Melanocyte of skin (primary cell): ENCODE data around the gene LKAAEAR1. TPM values are rescaled to one million over a fixed set of nuclear protein-coding genes. Genes with fewer than 3 reads are reported as not detected.

ENCODE experiments used
- small RNA-seq, 2 donors: library from RNA; depleted of rRNA; stranded (forward); fragments of <200 nt; gene quantifications; one replicate each; pipeline ENCODE3, GENCODE V24; 2012
- total RNA-seq, 2 donors: library from RNA; depleted of rRNA; stranded (reverse); fragments of >200 nt; gene quantifications; 2 replicates each; pipeline ENCODE4 v1.2.3, GENCODE V29; 2012

LKAAEAR1 gene
- total RNA-seq = not detected

DNA sequence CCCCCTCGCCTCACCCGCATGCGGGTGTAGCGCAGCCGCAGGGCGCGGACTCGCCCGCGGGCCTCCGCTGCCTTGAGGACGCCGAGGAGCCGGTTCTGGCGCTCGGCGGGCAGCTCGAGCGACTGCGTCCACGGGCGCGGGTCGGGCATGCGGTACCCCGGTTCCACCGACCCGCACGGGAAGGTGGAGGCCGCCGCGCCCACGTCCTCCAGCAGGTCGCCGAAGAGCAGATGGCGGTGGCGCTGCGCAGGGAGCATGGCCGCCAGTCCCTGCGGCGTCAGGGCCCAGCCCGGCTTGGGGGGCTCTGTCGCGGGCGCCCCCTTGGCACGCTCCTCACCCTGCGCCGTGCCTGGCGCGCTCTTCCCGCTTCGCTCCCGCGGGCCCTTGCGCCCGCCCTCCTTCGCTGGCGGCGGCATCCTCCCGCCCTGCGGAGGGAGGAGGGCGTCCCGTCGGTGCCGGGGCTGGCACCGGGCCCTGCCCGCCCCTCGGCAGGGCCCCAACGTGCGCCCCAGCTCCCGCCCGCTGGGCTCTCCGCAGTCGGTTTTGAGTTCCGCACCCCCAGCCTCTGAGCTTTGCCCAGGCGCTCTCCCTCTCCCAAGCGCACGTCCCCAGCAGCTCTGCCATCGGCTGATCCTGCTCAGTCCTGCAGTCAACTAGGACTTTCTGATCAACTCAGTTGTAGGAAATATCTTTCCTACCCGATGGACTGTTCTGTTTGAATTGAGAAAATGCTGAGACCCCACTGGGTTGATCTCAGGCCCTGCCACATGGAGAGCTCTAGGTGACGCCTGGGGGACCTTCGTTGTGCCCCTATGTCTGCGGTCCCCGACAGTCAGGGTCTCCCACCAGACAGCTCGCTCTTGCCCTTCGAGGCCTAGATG, at the start of gene LKAAEAR1:
Gene LKAAEAR1 (minus strand): TSS at position 595 of the 881 bp plus-strand sequence. CDS start 179 bp downstream, at position 416.

GRCh38 chr20:64106981-64107735, 23.0 kb upstream of the LKAAEAR1 start, which contains the start of gene NPBWR2:
TSS of gene NPBWR2 (minus strand) at chr20:64107565. CDS start at chr20:64106831, 734 bp downstream.

DNA sequence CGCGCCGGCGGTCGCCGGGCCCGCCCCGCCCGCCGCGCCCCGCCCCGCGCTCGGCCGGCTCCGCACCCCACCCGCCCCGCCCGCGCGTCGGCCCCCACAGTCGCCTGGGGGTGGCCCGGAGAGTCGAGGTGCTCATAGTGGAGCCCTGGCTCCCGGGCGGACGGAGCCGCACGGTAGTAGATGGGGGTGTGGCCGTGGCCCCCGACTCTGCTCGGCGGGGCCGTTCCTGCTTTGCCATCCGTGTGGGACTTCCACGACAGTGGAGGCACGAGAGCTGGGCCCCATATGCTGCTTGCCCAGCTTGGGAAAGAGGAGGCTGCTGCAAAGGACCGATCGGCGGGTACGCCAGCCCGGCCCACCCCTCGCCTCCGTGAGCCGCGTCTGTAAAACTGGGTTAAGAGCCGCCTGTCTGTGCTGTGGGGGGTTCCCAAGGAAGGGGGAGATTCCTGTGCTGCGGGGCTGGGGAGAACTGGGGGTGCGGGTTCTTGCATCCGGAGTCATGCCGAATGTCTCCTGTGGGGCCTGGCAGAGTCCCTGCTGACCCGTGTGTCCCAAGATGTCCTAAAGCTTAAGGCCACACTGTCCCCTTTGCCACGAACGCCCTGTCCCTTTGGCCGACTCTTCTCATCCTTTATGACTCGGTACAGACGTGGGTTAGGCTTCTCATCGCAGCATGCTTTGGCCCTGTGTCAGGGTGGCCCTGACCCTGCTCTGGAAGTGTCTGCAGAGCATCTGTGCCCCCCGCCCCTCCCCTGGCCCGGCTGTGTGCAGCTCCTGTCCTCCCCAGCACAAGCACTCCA, 4.0 kb downstream of the LKAAEAR1 start, which contains the start of gene OPRL1:
Gene OPRL1 (plus strand): TSS at position 70 of the 800 bp plus-strand sequence. CDS start 12,639 bp downstream, outside the sequence.

DNA sequence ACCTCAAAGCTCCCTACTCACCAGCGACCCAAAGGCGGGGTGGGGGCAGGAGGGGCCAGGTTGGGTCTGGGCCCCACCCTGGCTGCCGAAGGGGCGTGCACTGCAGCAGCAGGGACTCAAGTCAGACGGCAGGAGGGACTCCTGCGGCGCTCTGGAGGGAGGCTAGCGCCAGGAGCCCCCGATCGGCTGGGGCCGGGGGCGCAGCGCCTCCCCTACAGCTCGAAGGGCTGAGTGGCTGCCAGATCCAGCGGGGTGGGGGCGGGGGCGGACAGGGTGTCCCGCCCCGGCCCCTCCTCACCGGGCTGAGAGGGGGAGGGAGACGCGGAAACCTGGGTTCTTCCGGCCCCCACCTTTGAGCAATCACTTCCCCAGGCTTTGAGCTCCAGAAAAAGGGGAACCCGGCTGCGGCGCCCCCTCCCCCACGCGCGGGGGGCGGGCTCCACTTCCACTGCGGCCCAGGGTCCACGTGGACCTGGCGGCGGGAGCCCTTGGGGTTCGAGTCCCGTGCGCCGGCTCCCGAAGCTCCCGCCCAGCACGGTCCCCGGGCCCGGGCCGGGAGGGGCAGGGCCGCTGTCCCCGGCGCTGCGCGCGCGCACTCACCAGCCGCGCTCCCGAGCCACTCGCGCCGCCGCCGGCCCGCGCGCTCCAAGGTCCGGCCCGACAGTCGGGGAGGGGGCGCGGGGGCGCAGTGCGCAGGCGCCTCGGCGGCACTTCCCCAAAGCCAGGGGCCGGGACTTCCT, 4.8 kb downstream of the LKAAEAR1 start, which contains the start of gene RGS19:
Gene RGS19 (minus strand): TSS at position 246 of the 740 bp plus-strand sequence. CDS start 2,632 bp downstream, outside the sequence.

DNA sequence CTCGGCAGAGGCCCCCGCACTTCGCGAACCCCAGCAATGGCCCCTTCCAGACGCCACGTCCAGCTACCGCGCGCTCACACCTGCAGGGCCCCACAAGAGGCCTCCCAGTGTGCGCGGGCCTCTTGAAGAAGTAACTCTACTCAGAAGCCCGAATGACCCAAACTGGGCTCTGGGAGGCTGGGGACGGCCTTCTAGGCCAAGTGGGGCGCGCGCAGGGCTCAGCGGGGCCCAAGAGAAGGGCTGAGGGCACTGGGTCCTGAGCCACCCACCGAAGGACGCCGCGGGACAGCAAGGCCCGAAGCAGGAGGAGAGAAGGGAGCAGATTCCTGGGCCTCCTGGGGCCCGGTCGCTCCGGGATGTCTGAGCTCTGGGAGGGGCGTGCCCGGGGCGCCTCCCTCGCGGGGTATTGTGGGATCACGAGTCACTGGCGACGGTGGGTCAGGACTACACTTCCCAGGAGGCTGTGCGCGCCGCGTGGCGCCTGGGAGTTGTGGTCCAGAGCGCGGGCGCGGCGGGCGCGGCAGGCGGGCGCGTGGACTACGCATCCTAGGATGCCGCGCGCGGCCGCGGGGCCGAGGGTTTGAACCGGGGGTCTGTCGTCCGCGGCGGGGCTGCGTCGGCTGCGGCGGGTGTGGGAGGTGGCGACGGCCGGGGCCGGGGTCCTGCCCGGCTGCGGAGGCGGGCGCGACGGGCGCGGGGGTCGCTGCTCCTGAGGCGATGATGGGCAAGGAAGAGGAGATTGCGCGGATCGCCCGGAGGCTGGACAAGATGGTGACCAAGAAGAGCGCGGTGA, 21.4 kb downstream of the LKAAEAR1 start, which contains the start of gene TCEA2:
Gene TCEA2 (plus strand): TSS at position 603 of the 793 bp plus-strand sequence. CDS start 115 bp downstream, at position 718.

GRCh38 chr20:64049060-64049877, 34.9 kb downstream of the LKAAEAR1 start, which contains the start of gene SOX18:
TSS of gene SOX18 (minus strand) at chr20:64049639. CDS start at chr20:64049516, 123 bp downstream.

DNA sequence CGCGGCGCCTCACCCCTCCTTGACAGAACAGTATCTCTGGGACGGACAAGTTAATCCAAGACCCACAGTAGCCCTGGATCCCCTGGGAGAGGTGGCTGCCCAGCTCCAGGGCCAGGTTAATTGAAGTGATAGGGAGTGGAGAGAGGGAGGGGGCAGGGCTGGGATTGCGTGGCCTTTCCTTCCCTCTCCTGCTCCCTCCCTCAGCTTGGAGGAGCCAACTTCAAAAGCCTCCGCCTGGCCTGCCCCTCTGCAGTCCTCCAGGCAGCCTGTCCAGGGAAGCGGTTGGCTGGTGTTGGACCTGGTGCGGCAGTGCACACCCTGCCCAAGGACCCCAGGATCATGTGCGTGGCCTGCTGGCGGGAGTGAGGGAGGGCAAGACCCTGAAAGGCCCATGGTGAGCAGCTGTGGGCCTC, 48.3 kb downstream of the LKAAEAR1 start, which contains the start of gene C20orf204:
Gene C20orf204 (plus strand): TSS at position 250 of the 413 bp plus-strand sequence. CDS start 142 bp downstream, at position 392.

Small RNAs within 50 kb of the gene (small RNA-seq; reads per million reads assigned to genes)
- gene AL355803.1 (0 reads per million in 2 donors), gene MIR6813 (0.17 to 0.64 reads per million in 2 donors)

Other genes starting within 250 kb of the LKAAEAR1 start
- gene ABHD16B, start 222.9 kb downstream of the LKAAEAR1 start, total RNA-seq = not detected
- gene TPD52L2, start 219.1 kb downstream of the LKAAEAR1 start, total RNA-seq = 10 to 100 TPM; 47.1 to 53.9 TPM
- 10 to 100 TPM; 34.4 to 39.6 TPM for gene DNAJC5, start 189.3 kb downstream of the LKAAEAR1 start, total RNA-seq
- 10 to 100 TPM; 25.5 to 36.0 TPM for gene UCKL1, start 128.0 kb downstream of the LKAAEAR1 start, total RNA-seq
- gene ZNF512B, start 114.5 kb downstream of the LKAAEAR1 start, total RNA-seq = 1 to 10 TPM; 7.9 to 9.3 TPM
- 1 to 10 TPM in 1 of 2 donors, under 1 TPM in 1; 1.00 to 2.1 TPM for gene SAMD10, start 104.8 kb downstream of the LKAAEAR1 start, total RNA-seq
- 10 to 100 TPM; 47.1 to 51.0 TPM for gene PRPF6, start 103.3 kb downstream of the LKAAEAR1 start, total RNA-seq
- 1 to 10 TPM in 1 of 2 donors, under 1 TPM in 1; 1.00 to 1.4 TPM for gene C20orf204, start 48.2 kb downstream of the LKAAEAR1 start, total RNA-seq
- under 1 TPM; 0.33 to 0.34 TPM for gene SOX18, start 34.8 kb downstream of the LKAAEAR1 start, total RNA-seq
- gene TCEA2, start 21.2 kb downstream of the LKAAEAR1 start, total RNA-seq = 10 to 100 TPM in 1 of 2 donors, 1 to 10 TPM in 1; 8.0 to 13.1 TPM
- 10 to 100 TPM in 1 of 2 donors, 1 to 10 TPM in 1; 8.3 to 17.3 TPM for gene RGS19, start 4.9 kb downstream of the LKAAEAR1 start, total RNA-seq
- gene OPRL1, start 4.3 kb downstream of the LKAAEAR1 start, total RNA-seq = under 1 TPM; 0.34 to 0.67 TPM
- gene NPBWR2, start 23.2 kb upstream of the LKAAEAR1 start, total RNA-seq = not detected
- gene MYT1, start 80.1 kb upstream of the LKAAEAR1 start, total RNA-seq = under 1 TPM in 1 of 2 donors, not detected in 1; under 0.01 TPM
- gene PCMTD2, start 171.3 kb upstream of the LKAAEAR1 start, total RNA-seq = 10 to 100 TPM; 21.6 to 32.0 TPM